GM13977 (cell line): ENCODE data around the gene ZNF277.

ENCODE experiments used
- DNase-seq: peaks from one replicate; pipeline ENCODE4 v3.0.0; 2012; ENCODE audit warnings: low spot score
- CTCF ChIP-seq: IDR thresholded peaks from 2 replicates; pipeline ENCODE4 v1.5.1; 2012; ENCODE audit warnings: mild to moderate bottlenecking, control low read depth; ENCODE audit not compliant: insufficient read depth; ENCODE audit errors: extremely low read depth, missing control alignments
- in situ Hi-C: fragments of 300-500 bp; cut with MboI; formaldehyde crosslinking; loops from one replicate; pipeline ENCODE4 v1.12.0; 2022; ENCODE audit warnings: low sequenced_read_pairs, low pct_unique_long_range_greater_than_20kb, mixed read lengths, inconsistent platforms; ENCODE audit not compliant: unreplicated experiment

The ZNF277 gene, protein sequence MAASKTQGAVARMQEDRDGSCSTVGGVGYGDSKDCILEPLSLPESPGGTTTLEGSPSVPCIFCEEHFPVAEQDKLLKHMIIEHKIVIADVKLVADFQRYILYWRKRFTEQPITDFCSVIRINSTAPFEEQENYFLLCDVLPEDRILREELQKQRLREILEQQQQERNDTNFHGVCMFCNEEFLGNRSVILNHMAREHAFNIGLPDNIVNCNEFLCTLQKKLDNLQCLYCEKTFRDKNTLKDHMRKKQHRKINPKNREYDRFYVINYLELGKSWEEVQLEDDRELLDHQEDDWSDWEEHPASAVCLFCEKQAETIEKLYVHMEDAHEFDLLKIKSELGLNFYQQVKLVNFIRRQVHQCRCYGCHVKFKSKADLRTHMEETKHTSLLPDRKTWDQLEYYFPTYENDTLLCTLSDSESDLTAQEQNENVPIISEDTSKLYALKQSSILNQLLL

DNA sequence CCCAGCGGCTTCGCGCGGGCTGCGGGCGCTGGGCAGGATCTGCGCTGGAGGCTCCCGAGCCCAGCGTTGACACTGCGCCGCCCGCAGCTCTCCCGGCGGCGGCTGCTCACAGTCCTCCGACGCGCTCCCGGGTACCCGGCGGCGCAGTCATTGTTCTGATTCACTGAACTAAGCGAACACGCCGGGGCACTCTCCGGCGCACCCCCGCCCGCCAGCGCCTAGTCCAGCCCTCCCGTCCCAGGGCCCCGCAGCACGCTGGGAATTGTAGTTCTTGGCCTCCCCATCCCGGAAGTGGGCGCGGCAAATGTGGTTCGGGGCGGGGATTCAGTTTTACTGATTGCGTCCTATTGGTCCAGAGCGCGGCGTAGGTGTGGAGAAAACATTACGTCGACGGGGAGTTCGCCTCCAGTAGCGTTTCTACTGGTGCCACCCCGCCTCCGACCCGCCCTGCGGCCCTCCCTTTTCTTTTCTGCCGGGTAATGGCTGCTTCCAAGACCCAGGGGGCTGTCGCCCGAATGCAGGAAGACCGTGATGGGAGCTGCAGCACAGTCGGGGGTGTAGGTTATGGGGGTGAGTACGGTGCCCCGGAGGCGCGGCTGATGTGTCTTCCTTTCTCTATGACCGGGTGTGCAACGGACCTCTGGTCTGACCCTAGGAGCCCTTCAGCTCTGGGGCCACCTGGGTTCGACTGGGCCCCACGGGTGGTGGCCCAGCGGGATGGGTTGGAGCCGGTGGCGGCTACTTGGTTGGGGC is at the start of gene ZNF277, which contains the start of gene DOCK4:
Gene ZNF277, plus strand, starts transcription at position 458 of the 753 bp plus-strand sequence. Its CDS starts 22 bp downstream, at position 480.
Gene DOCK4, minus strand, starts transcription at position 162 of the 753 bp plus-strand sequence. CDS start 261 bp downstream, outside the sequence.
- TF ChIP-seq CTCF = no peak
- in situ Hi-C loops = no loop called here
- DNase-seq = peak; percentile 96

DNA sequence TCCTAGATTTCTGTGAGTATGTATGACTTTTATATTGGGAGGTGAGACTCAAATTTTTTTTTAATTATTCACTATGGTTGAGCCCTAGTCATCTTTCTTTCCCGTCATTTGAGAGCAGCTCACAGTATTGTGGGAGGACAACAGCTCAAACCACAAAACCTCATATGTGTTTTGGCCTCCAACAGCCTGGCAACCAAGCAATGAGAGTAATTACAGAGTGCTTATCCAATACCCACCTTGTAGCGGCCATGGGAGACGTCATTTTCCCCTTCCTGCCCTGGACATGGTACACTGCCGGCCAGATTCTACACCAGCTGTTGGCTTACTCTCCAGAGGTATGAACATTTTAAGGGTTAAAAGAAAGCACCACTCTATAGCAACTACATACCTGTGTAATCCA is 49.4 kb upstream of the ZNF277 start:
- no peak for TF ChIP-seq CTCF
- in situ Hi-C loops = no loop called here
- no peak for DNase-seq

GRCh38 chr7:112159351-112159750 is 47.1 kb upstream of the ZNF277 start:
- DNase-seq = no peak
- in situ Hi-C loops = no loop called here
- TF ChIP-seq CTCF = no peak

- no peak for TF ChIP-seq CTCF
- DNase-seq = no peak
- in situ Hi-C loops = no loop called here
These were observed 46.2 kb upstream of the ZNF277 start for GRCh38 chr7:112160130-112160770.

DNA sequence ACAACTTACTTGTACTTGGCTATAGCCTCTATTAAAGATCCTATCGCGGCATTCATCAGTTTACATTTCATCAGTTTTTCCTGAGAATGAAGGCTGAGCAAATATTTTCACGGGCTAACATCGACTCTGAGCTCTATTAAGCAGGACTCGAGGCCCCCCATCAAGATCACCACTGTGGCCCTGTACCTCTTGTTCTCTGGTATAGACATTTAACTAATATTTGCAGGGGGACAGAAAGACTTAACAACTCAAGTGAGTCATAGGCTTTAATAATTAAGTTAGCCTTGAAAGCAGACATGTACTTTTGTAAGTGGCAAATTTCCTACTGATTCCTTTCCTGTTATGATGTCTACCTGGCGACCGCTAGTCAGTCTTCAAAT is 45.7 kb upstream of the ZNF277 start:
- TF ChIP-seq CTCF = no peak
- in situ Hi-C loops = no loop called here
- DNase-seq = no peak
